ENCODE data around the gene LRRC74B.

DNA sequence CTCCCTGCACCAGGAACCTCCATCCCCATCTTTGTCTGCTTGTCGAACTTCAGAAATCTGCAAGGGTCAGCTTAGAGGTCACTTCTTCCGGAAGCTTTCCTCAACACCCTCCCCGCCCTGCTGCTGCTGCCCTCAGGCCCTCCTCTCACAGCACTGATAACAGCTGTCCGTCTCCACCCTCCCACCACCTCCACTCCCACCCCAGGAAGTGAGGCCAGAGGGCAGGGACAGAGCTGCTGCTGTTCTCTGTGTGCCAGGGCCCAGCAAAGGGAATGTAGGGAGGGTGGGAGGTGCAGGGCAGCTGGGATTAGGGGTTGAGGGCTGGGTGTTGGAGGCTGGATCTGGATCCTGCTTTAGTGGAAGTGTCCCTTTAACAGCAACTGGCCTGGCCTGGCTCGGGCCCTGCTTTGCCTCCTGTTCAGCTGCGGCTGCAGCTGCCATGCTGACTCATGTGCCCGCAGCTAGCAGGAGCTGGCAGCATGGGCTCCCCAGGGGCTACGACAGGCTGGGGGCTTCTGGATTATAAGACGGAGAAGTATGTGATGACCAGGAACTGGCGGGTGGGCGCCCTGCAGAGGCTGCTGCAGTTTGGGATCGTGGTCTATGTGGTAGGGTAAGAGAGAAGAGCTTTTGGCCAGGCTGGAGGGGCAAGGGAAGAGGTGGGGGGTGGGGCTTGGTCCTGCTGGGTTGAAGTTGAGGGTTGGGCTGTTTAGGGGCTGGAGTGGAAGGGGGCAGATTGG, 30.9 kb upstream of the LRRC74B start, which contains the start of gene P2RX6:
- no peak for TF ChIP-seq POLR2A (IDR thresholded peaks at IDR 0.05; ENCODE audit: extremely low read depth, insufficient read length)
- TF ChIP-seq, protein P1, sequence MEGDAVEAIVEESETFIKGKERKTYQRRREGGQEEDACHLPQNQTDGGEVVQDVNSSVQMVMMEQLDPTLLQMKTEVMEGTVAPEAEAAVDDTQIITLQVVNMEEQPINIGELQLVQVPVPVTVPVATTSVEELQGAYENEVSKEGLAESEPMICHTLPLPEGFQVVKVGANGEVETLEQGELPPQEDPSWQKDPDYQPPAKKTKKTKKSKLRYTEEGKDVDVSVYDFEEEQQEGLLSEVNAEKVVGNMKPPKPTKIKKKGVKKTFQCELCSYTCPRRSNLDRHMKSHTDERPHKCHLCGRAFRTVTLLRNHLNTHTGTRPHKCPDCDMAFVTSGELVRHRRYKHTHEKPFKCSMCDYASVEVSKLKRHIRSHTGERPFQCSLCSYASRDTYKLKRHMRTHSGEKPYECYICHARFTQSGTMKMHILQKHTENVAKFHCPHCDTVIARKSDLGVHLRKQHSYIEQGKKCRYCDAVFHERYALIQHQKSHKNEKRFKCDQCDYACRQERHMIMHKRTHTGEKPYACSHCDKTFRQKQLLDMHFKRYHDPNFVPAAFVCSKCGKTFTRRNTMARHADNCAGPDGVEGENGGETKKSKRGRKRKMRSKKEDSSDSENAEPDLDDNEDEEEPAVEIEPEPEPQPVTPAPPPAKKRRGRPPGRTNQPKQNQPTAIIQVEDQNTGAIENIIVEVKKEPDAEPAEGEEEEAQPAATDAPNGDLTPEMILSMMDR (IDR thresholded peaks at IDR 0.05; ENCODE audit: low read depth, low read length) = no peak
- TF ChIP-seq, protein P2, sequence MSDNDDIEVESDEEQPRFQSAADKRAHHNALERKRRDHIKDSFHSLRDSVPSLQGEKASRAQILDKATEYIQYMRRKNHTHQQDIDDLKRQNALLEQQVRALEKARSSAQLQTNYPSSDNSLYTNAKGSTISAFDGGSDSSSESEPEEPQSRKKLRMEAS (IDR thresholded peaks at IDR 0.05; ENCODE audit: low read depth, low read length) = no peak
